MM.1S (cell line): ENCODE results near the gene TMEM178B.
"Not testable (repeated sequence)": the region's sequence is repeated elsewhere in the genome, so short reads cannot be mapped to it uniquely, and the experiment has no call there.

ENCODE experiments used
- DNase-seq: peaks from one replicate; pipeline ENCODE4 v3.0.0-alpha.2; 2015
- H2AFZ ChIP-seq: fragments of 300-600 bp; sonication (generic); 2 replicates; pipeline ENCODE4 v1.6.0; 2016; ENCODE audit warnings: antibody characterized with exemption, low read length
- H3F3A ChIP-seq: fragments of 300-600 bp; sonication (generic); 2 replicates; pipeline ENCODE4 v1.6.1; 2016; ENCODE audit warnings: mild to moderate bottlenecking, antibody characterized with exemption, low read length, moderate library complexity, mixed read lengths; ENCODE audit not compliant: insufficient read depth
- H3K27ac ChIP-seq: fragments of 300-600 bp; sonication (generic); 2 replicates; pipeline ENCODE4 v1.5.1; 2016; ENCODE audit warnings: mild to moderate bottlenecking, low read length
- H3K27me3 ChIP-seq: fragments of 300-600 bp; sonication (generic); replicated peaks from 2 replicates; pipeline ENCODE4 v1.6.0; 2016; ENCODE audit warnings: low read length; ENCODE audit not compliant: insufficient read depth
- H3K36me3 ChIP-seq: fragments of 300-600 bp; sonication (generic); replicated peaks from 2 replicates; pipeline ENCODE4 v1.6.1; 2016; ENCODE audit warnings: mild to moderate bottlenecking, low read length, mixed read lengths; ENCODE audit not compliant: insufficient read depth
- H3K4me1 ChIP-seq: fragments of 300-600 bp; sonication (generic); 2 replicates; pipeline ENCODE4 v1.6.1; 2016; ENCODE audit warnings: low read length, mixed read lengths
- H3K4me2 ChIP-seq: fragments of 300-600 bp; sonication (generic); 2 replicates; pipeline ENCODE4 v1.6.0; 2016; ENCODE audit warnings: low read depth, low read length
- H3K4me3 ChIP-seq: fragments of 300-600 bp; sonication (generic); 2 replicates; pipeline ENCODE4 v1.5.1; 2016; ENCODE audit warnings: low read length, mixed read lengths
- H3K79me2 ChIP-seq: fragments of 300-600 bp; sonication (generic); 2 replicates; pipeline ENCODE4 v1.6.1; 2016; ENCODE audit warnings: mixed run types, low read length, mixed read lengths
- H3K9ac ChIP-seq: fragments of 300-600 bp; sonication (generic); 2 replicates; pipeline ENCODE4 v1.6.1; 2016; ENCODE audit warnings: low read length, mixed read lengths
- H3K9me2 ChIP-seq: fragments of 300-600 bp; sonication (generic); replicated peaks from 2 replicates; pipeline ENCODE4 v1.6.1; 2016; ENCODE audit warnings: mild to moderate bottlenecking, low read length, mixed read lengths; ENCODE audit not compliant: insufficient read depth
- H3K9me3 ChIP-seq: fragments of 300-600 bp; sonication (generic); replicated peaks from 2 replicates; pipeline ENCODE4 v1.6.1; 2016; ENCODE audit warnings: mild to moderate bottlenecking, low read length, mixed read lengths; ENCODE audit not compliant: insufficient read depth
- H4K20me1 ChIP-seq: fragments of 300-600 bp; sonication (generic); 2 replicates; pipeline ENCODE4 v1.6.1; 2016; ENCODE audit warnings: mild to moderate bottlenecking, low read length, moderate library complexity, mixed read lengths; ENCODE audit not compliant: insufficient read depth
- CTCF ChIP-seq: fragments of 300-600 bp; sonication (generic); IDR thresholded peaks from 2 replicates; pipeline ENCODE4 v1.5.1; 2016; ENCODE audit warnings: antibody characterized with exemption, low read length, mixed read lengths
- EZH2 ChIP-seq: fragments of 300-600 bp; sonication (generic); optimal IDR thresholded peaks from 2 replicates; pipeline ENCODE3; 2017; ENCODE audit warnings: low read depth, mild to moderate bottlenecking, antibody characterized with exemption, low read length, mixed read lengths
- EZH2phosphoT487 ChIP-seq: fragments of 300-600 bp; sonication (generic); IDR thresholded peaks from 2 replicates; pipeline ENCODE4 v1.6.1; 2018; ENCODE audit warnings: antibody characterized with exemption, low read length

TMEM178B gene

DNA sequence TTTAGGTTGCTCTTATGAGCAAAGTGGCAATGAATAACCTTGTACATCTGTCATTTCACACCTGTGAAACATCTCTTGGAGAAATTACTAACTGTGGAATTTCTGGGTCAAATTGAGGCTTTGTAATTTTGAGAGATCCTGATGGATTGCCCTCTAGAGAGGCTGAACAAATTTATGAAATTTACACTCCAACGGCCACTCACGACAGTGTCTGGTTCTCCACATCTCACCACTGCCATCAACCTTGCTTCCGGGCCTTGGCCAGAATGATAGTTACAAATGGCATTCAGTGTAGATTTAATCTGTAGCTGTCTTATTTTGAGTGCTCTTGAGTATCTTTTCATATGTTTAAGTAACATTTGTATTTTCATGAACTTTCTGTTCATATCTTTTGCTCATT is 117.4 kb downstream of the TMEM178B start:
- H3K79me2 ChIP-seq, result no peaks in the 10 kb centered on the region
- H3F3A ChIP-seq, result no peaks in the 10 kb centered on the region
- no peak overlapping the region for H3K27ac ChIP-seq
- no peak overlapping the region for H3K9ac ChIP-seq
- no peaks in the 10 kb centered on the region for H3K27me3 ChIP-seq
- H3K4me3 ChIP-seq, result no peak overlapping the region
- no peak for TF ChIP-seq EZH2
- no peak for TF ChIP-seq CTCF
- H4K20me1 ChIP-seq, result no peaks in the 10 kb centered on the region
- no peaks in the 10 kb centered on the region for H3K36me3 ChIP-seq
- H3K4me1 ChIP-seq, result peaks cover 8% of the 10 kb centered on the region; the same call in 1 of the 2 replicates
- no peaks in the 10 kb centered on the region for H3K9me3 ChIP-seq
- no peak overlapping the region for H3K4me2 ChIP-seq
- H3K9me2 ChIP-seq, result no peaks in the 10 kb centered on the region
- H2AFZ ChIP-seq, result no peak overlapping the region
- DNase-seq, result no peak

DNA sequence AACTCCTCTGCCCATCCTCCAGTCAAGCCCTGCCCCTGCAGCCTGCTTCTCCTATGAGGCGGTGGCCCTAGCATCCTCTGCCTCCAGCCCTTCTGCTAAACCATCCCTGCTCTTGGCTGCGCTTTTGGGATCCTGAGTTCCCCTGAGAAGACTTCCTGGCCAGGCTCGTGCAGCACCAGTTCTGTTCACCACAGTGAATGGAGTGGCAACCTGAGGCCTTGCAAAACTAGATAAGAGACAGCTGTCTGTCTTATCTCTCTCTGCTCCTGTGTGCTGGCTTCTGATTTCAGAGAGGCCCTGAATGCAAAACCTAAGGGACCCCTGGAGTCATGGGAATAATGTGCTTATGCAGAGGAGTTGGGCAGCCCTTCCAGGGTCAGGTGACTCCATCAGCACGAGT is 119.2 kb downstream of the TMEM178B start:
- Histone ChIP-seq H3K4me2 (no peak overlapping the region), H3K9me3 (no peaks in the 10 kb centered on the region), H3K27ac (no peak overlapping the region), H3K4me3 (no peak overlapping the region), H3K36me3 (no peaks in the 10 kb centered on the region), H2AFZ (no peak overlapping the region), H3K9ac (no peak overlapping the region), H3K27me3 (no peaks in the 10 kb centered on the region), H4K20me1 (no peaks in the 10 kb centered on the region), H3F3A (no peaks in the 10 kb centered on the region), H3K79me2 (no peaks in the 10 kb centered on the region), H3K4me1 (peaks cover 8% of the 10 kb centered on the region; the same call in 1 of the 2 replicates), H3K9me2 (no peaks in the 10 kb centered on the region)
- DNase-seq, result no peak
- no peak for TF ChIP-seq EZH2
- no peak for TF ChIP-seq EZH2phosphoT487
- no peak for TF ChIP-seq CTCF

DNA sequence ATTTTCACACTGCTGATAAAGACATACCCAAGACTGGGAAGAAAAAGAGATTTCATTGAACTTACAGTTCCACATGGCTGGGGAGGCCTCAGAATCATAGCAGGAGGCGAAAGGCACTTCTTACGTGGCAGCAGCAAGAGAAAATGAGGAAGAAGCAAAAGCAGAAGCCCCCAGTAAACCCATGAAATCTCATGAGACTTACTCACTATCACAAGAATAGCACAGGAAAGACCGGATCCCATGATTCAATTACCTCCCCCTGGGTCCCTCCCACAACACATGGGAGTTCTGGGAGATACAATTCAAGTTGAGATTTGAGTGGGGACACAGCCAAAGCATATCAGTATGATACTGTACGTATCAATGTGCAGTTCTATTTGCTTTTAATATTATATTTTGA is 121.9 kb downstream of the TMEM178B start:
- not testable (repeated sequence) for DNase-seq, H3K4me1 ChIP-seq, H3K27ac ChIP-seq, H3F3A ChIP-seq, H2AFZ ChIP-seq, H3K36me3 ChIP-seq, H3K4me3 ChIP-seq, H3K27me3 ChIP-seq, H3K9me3 ChIP-seq, H4K20me1 ChIP-seq, H3K9ac ChIP-seq, H3K4me2 ChIP-seq, H3K9me2 ChIP-seq, H3K79me2 ChIP-seq

- no peaks in the 10 kb centered on the region for H4K20me1 ChIP-seq
- no peaks in the 10 kb centered on the region for H3K79me2 ChIP-seq
- no peak overlapping the region for H2AFZ ChIP-seq
- no peaks in the 10 kb centered on the region for H3K9me2 ChIP-seq
- H3K4me1 ChIP-seq, result no peaks in the 10 kb centered on the region
- no peaks in the 10 kb centered on the region for H3F3A ChIP-seq
- no peaks in the 10 kb centered on the region for H3K27me3 ChIP-seq
- TF ChIP-seq EZH2phosphoT487, result no peak
- no peak for TF ChIP-seq EZH2
- no peak for TF ChIP-seq CTCF
- H3K36me3 ChIP-seq, result no peaks in the 10 kb centered on the region
- H3K4me2 ChIP-seq, result no peak overlapping the region
- H3K27ac ChIP-seq, result no peak overlapping the region
- no peaks in the 10 kb centered on the region for H3K9me3 ChIP-seq
- H3K4me3 ChIP-seq, result no peak overlapping the region
- DNase-seq, result no peak
- H3K9ac ChIP-seq, result no peak overlapping the region
Measured at GRCh38 chr7:141198194-141198958, 124.5 kb downstream of the TMEM178B start.
